HCT116 (cell line): ENCODE data around the gene TUBB6. TPM values are rescaled to one million over a fixed set of nuclear protein-coding genes. Genes with fewer than 3 reads are reported as not detected.

Experiments
- ATAC-seq: fragments of 200-7000 bp; cut with Tn5 transposase; 2 replicates; pipeline ENCODE4 v1.9.1; 2020; ENCODE audit warnings: mild to moderate bottlenecking, moderate library complexity
- BruUV-seq: library from RNA; stranded (reverse); fragments of 400-500 nt; replicated peaks from 2 replicates; lab custom pipeline; 2021; lab: Mats Ljungman, UMichigan
- CTCF ChIA-PET: fragments of 300-600 bp; sonication (Branson Sonifier 250); formaldehyde crosslinking; loops from one replicate; lab custom pipeline; 2021; ENCODE audit warnings: antibody characterized with exemption; lab: Charles Lee
- POLR2A ChIA-PET: fragments of 300-600, 350-600 bp; sonication (Branson Sonifier 250); formaldehyde crosslinking; loops from one replicate; lab custom pipeline; 2021; ENCODE audit warnings: antibody characterized with exemption; lab: Charles Lee
- RAD21 ChIA-PET, 2 experiments: fragments of 300-600 bp; sonication (Branson Sonifier 250); formaldehyde crosslinking; loops; one replicate each; lab custom pipeline; 2023; ENCODE audit warnings: low total read pairs in 2 of 2; ENCODE audit not compliant: uncharacterized antibody in 2 of 2, unreplicated experiment in 2 of 2, low non-redundant PET in 1 of 2; lab: Charles Lee
- DNase-seq: peaks from one replicate; pipeline ENCODE4 v3.0.0-alpha.2; 2010; ENCODE audit warnings: low read depth, low spot score
- H2AFZ ChIP-seq: fragments of 200-600 bp; shearing (Covaris generic), sonication (generic); 2 replicates; pipeline ENCODE4 v1.6.1; 2017; ENCODE audit warnings: low read depth, mixed run types, mixed read lengths, antibody characterized with exemption, low read length; ENCODE audit not compliant: poor library complexity, severe bottlenecking
- H3K27ac ChIP-seq: 2 replicates; pipeline ENCODE4 v1.5.1; 2012; ENCODE audit warnings: low read depth, low read length
- H3K27me3 ChIP-seq: fragments of 200-600 bp; sonication (generic); 2 replicates; pipeline ENCODE4 v1.6.1; 2016; ENCODE audit warnings: mixed run types, low read length, mixed read lengths; ENCODE audit not compliant: insufficient read depth
- H3K36me3 ChIP-seq, 2 experiments: fragments of 200-500 bp in 1 of 2; fragments of 200-600 bp in 1 of 2; sonication (Bioruptor generic) in 1 of 2; sonication (generic) in 1 of 2; 2 replicates each; pipeline versions ENCODE4 v1.5.1 to v1.6.1; 2014 to 2016; ENCODE audit warnings: low read length in 2 of 2, inconsistent platforms in 1 of 2, mixed read lengths in 1 of 2, mixed run types in 1 of 2; ENCODE audit not compliant: insufficient read depth in 2 of 2, control insufficient read depth in 1 of 2
- H3K4me1 ChIP-seq, 2 experiments: fragments of 200-600 bp in 1 of 2; sonication (generic) in 1 of 2; 2 replicates each; pipeline versions ENCODE4 v1.5.1 to v1.6.1; 2012 to 2017; ENCODE audit warnings: low read length in 2 of 2, inconsistent platforms in 1 of 2, mild to moderate bottlenecking in 1 of 2, mixed read lengths in 1 of 2, mixed run types in 1 of 2, moderate library complexity in 1 of 2; ENCODE audit not compliant: insufficient read depth in 2 of 2, control insufficient read depth in 1 of 2
- H3K4me2 ChIP-seq: fragments of 200-600 bp; sonication (generic); 2 replicates; pipeline ENCODE4 v1.6.1; 2017; ENCODE audit warnings: mixed run types, low read length, mixed read lengths
- H3K4me3 ChIP-seq, 2 experiments: fragments of 200-600 bp in 1 of 2; sonication (generic) in 1 of 2; replicated peaks in 1 of 2; 2 replicates each; pipeline ENCODE4 v1.5.1; 2011 to 2016; ENCODE audit warnings: low read length in 2 of 2, control low read depth in 1 of 2, low read depth in 1 of 2, mild to moderate bottlenecking in 1 of 2, mixed read lengths in 1 of 2, mixed run types in 1 of 2
- H3K79me2 ChIP-seq: fragments of 200-600 bp; sonication (generic); 2 replicates; pipeline ENCODE4 v1.6.1; 2017; ENCODE audit warnings: mild to moderate bottlenecking, mixed run types, low read length, moderate library complexity, mixed read lengths; ENCODE audit not compliant: insufficient read depth
- H3K9ac ChIP-seq: fragments of 200-600 bp; sonication (generic); 2 replicates; pipeline ENCODE4 v1.6.1; 2016; ENCODE audit warnings: low read length, mixed read lengths
- H3K9me2 ChIP-seq: fragments of 200-600 bp; sonication (generic), shearing (Covaris generic); 2 replicates; pipeline ENCODE4 v1.6.1; 2017; ENCODE audit warnings: mixed run types, mild to moderate bottlenecking, moderate library complexity; ENCODE audit not compliant: insufficient read depth
- H3K9me3 ChIP-seq, 2 experiments: fragments of 200-500 bp in 1 of 2; fragments of 200-600 bp in 1 of 2; sonication (Bioruptor generic) in 1 of 2; sonication (generic) in 1 of 2; 2 replicates each; pipeline ENCODE4 v1.6.1; 2014 to 2017; ENCODE audit warnings: low read length in 2 of 2, mixed read lengths in 2 of 2, inconsistent platforms in 1 of 2, low read depth in 1 of 2, mild to moderate bottlenecking in 1 of 2, mixed run types in 1 of 2, moderate library complexity in 1 of 2; ENCODE audit not compliant: control insufficient read depth in 1 of 2, insufficient read depth in 1 of 2
- H4K20me1 ChIP-seq: fragments of 200-600 bp; sonication (generic), shearing (Covaris generic); 2 replicates; pipeline ENCODE4 v1.6.1; 2017; ENCODE audit warnings: mixed run types, mild to moderate bottlenecking, moderate library complexity; ENCODE audit not compliant: insufficient read depth
- FOSL1 ChIP-seq: IDR thresholded peaks from 2 replicates; pipeline ENCODE4 v1.6.1; 2012; ENCODE audit warnings: low read depth
- JUND ChIP-seq: IDR thresholded peaks from 2 replicates; pipeline ENCODE4 v1.6.1; 2012
- POLR2AphosphoS5 ChIP-seq: IDR thresholded peaks from 2 replicates; pipeline ENCODE4 v1.6.1; 2011; ENCODE audit warnings: mild to moderate bottlenecking, low read depth, low read length, moderate library complexity
- REST ChIP-seq: IDR thresholded peaks from 2 replicates; pipeline ENCODE4 v1.6.1; 2012; ENCODE audit warnings: low read depth
- SIN3A ChIP-seq: IDR thresholded peaks from 2 replicates; pipeline ENCODE4 v1.6.1; 2012; ENCODE audit warnings: low read depth
- YY1 ChIP-seq: IDR thresholded peaks from 2 replicates; pipeline ENCODE4 v1.6.1; 2011; ENCODE audit warnings: low read length, low read depth, moderate library complexity, mild to moderate bottlenecking; ENCODE audit not compliant: insufficient replicate concordance; ENCODE audit errors: extremely low read depth
- ZFX ChIP-seq: fragments of 450-650 bp; IDR thresholded peaks from 2 replicates; pipeline ENCODE4 v1.6.1; 2017
- intact Hi-C: fragments of 100-400 bp; cut with micrococcal nuclease; formaldehyde crosslinking; loops from 2 replicates; pipeline ENCODE4 v1.10.0; 2022
- total RNA-seq: library from RNA; stranded (reverse); gene quantifications from one replicate; pipeline ENCODE4 v1.2.1, GENCODE V29; 2021; ENCODE audit not compliant: unreplicated experiment

The TUBB6 gene
- total RNA-seq, 1 experiment from 2014 or later, result 87.4 TPM

- H3K9me2 ChIP-seq, result no peaks in the 10 kb centered on the region
- H3K27ac ChIP-seq, result peak overlapping the region; percentile 94
- peaks cover 0 to 5% of the 10 kb centered on the region in 2 experiments; a peak in 1 of 4 replicates for H3K9me3 ChIP-seq
- H3K36me3 ChIP-seq, result peaks cover 14 to 35% of the 10 kb centered on the region in 2 experiments
- BruUV-seq, result no TSS peak
- TF ChIP-seq JUND, result peak; percentile 55; the same call in 1 of the 2 replicates
- peak; percentile 36 for TF ChIP-seq ZFX
- TF ChIP-seq YY1, result no peak
- peak; percentile 68 for TF ChIP-seq FOSL1
- no peak for TF ChIP-seq POLR2AphosphoS5
- TF ChIP-seq SIN3A, result 0 out of 2 replicates have a peak, but pooled peaks have one; percentile 23
- TF ChIP-seq REST, result no peak
- H3K4me3 ChIP-seq, result peak overlapping the region; percentile 73 to 91
- no peaks in the 10 kb centered on the region for H3K27me3 ChIP-seq
- ChIA-PET RAD21 (no interaction called here), POLR2A (interaction anchor here (0.6 to 1.9 kb wide), 5 partner anchors 21 to 914 kb away, joined by 3 to 4 read pairs (median 3); partner anchors contain the start of gene AFG3L2), CTCF (no interaction called here)
- peak; percentile 76 for ATAC-seq
- peaks cover 46% of the 10 kb centered on the region for H3K79me2 ChIP-seq
- H3K9ac ChIP-seq, result peak overlapping the region; percentile 92
- intact Hi-C loops, result no loop called here
- H4K20me1 ChIP-seq, result no peaks in the 10 kb centered on the region; the same call in 1 of the 2 replicates
- H3K4me1 ChIP-seq, result peaks cover 13 to 19% of the 10 kb centered on the region in 2 experiments
- H3K4me2 ChIP-seq, result peak overlapping the region; percentile 90
- no peak for DNase-seq
- H2AFZ ChIP-seq, result no peak overlapping the region
Measured at GRCh38 chr18:12308386-12309100, 502 bp downstream of the TUBB6 start.
